NCI-H187 treated with DMSO at 0.1 percent for 48 hours (cell line): ENCODE results near the gene KCNJ6.
"Not testable (repeated sequence)": the region's sequence is repeated elsewhere in the genome, so short reads cannot be mapped to it uniquely, and the experiment has no call there.

ENCODE experiments used
- DNase-seq: peaks from one replicate; lab custom pipeline; 2025; lab: John Stamatoyannopoulos, UW

Gene KCNJ6

DNA sequence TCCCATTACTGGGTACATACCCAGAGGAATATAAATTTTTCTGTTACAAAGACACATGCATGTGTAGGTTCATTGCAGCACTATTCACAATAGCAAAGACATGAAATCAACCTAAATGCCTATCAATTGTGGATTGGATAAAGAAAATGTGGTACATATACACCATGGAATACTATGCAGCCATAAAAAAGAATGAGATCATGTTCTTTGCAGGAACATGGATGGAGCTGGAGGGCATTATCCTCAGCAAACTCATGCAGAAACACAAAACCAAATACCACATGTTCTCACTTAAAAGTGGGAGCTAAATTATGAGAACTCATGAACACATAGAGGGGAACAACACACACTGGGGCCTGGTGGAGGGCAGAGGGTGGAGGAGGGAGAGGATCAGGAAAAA, 272.4 kb downstream of the KCNJ6 start:
- not testable (repeated sequence) for DNase-seq

DNA sequence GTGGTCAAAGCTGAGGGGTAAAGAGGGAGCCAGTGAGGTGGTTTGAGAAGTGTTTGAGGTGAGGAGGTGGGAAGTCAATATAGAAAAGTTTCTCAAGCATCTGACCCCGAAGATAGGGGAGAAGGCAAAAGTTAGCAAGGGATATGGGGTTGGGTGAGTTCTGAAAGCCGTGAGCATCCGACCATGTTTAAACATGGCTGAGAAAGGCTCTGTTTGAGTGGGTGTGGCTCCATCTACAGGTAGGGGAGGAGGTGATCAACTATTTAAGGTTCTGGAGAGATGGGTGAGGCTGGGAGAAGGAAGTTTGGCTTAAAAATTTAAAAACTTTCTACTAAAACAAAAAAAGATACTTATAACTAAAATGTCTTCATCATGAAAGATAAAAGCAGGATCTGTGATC, 273.8 kb downstream of the KCNJ6 start:
- no peak for DNase-seq

- DNase-seq: no peak
Measured at GRCh38 chr21:37639756-37640155, 276.5 kb downstream of the KCNJ6 start.

- no peak for DNase-seq
Measured at GRCh38 chr21:37636152-37636860, 280.0 kb downstream of the KCNJ6 start.

DNA sequence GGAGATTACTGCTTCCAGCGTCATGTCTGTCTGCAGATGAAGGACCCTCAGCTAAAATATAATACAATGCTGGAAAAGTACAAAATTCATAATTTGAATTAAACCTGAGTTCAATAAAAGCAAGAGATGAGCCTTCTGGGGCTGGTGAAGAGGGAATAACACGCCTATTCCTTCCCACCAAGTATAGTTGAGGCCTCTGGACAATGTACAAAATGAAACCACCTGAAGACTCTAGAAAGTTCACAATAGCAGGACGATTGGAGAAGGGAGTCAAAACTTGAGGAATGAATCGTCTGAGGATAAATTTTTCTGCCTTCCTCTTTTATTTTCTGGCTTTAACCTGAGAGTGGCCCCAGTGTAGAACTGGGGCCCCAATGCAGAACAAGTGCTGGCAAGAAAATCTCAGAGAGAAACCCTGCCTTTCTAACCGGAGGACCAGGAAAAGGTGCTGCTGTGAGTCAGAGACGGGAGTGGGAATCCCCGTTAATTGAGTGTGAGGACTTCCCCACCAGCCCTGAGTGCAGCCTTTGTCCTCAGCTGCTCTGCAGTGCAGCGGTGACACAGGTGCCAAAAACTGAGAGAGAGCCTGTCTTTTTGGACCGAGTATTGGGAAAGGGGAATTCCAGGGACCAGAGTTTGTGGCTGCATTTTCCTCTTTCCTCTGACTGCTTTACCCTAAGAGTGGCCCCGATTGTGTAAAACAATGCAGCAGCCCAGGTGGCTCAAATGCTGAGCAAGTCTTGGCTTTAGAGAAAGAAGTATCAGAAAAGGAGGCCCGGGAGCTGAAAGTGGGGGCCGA, 284.7 kb downstream of the KCNJ6 start:
- DNase-seq: no peak

DNA sequence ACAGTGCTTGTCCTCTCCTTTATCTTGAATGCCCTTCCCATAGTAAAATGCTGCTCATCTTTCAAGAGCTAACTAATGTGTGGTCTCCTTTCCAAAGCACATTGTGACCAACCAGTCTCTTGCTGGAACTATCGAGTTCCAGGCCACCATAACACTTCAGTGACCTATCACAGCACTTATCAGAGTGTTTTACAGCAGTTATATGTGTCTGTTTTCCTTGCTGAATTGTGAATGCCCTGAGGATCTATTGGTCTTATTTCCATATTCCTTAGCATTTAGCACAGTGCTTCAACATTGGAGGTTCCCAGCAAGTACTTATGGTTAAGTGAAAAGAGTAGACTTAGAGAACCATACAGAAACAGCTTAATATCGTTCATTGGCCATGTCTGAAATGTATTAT, 285.4 kb downstream of the KCNJ6 start:
- DNase-seq: no peak

DNA sequence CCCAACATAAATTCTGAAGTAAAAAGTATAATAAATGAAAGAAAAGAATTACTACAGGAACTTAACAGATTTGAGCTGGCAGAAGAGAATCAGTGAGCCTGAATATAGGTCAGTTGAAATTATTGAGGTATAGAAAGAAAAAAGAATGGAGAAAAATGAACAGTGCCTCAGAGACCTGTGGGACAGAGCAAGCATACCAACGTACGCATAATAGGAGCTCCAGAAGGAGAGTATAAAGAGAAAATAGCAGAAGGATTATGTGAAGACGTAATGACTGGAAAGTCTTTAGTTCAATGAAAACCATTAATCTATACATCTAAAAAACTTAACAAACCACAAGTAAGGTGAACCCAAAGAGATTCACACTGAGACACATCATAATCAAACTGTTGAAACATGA, 287.9 kb downstream of the KCNJ6 start:
- no peak for DNase-seq

DNA sequence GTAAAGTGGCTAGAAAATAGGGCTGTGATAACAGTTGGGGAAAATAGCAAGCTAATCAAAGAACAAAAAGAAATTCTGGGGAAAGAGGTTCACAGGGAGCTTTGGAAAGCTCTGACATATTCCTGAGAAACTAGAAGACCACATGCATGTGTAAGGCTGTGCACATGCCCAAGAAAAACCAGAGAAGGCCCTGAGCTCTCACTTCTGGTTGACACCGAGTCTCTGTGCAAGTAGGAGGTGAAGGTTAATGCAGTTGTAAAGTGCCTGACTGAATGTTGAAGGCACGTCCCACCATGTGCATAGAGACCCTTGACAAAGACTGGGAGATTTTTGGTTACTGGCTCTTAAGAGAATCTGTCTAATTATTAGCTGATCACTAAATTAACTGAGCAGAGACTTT, 288.7 kb downstream of the KCNJ6 start:
- no peak for DNase-seq

- DNase-seq: no peak
Measured at GRCh38 chr21:37627074-37627473, 289.2 kb downstream of the KCNJ6 start.

GRCh38 chr21:37626320-37626719, 289.9 kb downstream of the KCNJ6 start:
- no peak for DNase-seq

- no peak for DNase-seq
Measured at GRCh38 chr21:37623689-37624088, 292.6 kb downstream of the KCNJ6 start.

DNA sequence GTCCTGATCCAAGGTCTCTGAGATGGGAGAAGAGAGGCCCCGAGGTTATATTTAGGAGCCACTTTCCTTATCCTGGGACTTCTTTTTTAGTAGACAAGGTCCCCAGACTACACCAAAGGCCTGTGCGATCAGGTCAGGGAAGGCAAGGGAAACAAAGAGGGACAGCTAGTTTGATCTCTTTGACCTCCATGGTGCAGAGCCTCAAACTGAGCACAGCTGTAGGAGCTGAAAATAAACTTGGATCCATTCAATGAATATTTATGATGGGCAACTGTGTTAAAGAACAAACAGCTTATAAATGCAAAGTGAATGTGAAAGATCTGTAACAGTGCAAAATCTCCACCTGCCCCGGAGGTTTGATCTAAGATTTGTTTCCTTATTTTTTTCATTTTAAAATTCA, 293.1 kb downstream of the KCNJ6 start:
- DNase-seq: no peak

GRCh38 chr21:37622755-37623154, 293.5 kb downstream of the KCNJ6 start:
- no peak for DNase-seq

DNA sequence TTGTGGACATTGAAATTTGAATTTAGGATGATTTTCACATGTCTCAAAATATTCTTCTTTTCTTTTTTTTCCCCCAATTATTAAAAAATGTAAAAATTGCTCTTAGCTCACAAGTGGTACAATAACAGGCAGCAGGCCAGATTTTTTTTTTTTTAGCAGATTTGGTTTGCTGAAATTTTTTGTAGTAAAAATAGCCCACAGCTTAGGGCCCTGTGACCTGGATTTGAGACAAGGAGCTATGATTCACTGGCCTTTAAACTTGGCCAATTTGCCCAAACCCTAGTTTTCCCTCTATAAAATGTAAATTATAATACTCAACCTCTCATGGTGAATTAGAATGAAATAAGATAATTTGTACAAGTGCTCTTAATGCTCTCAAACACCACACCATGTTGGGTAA, 295.9 kb downstream of the KCNJ6 start:
- no peak for DNase-seq

GRCh38 chr21:37619464-37619974, 296.7 kb downstream of the KCNJ6 start:
- DNase-seq: no peak

- no peak for DNase-seq
Measured at GRCh38 chr21:37618081-37618480, 298.2 kb downstream of the KCNJ6 start.

DNA sequence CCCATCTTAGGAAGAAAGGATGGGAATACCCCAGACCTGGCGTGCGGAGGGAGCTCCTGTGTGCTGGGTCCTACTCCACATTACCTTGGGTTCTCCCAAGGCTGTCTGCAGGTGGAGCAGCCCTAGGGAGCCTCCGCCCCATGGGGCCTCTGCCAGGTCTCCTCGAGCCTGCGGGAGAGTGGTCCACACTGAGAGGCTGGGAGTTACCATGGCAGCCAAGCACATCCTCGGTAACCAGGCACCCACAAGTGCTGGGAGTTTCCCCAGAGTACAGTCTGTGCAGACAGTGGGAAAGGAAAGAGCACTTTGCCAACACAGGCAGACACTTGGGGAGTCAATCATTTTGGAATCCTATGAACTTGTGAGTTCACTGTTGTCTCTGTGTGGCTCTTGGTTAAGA, 300.3 kb downstream of the KCNJ6 start:
- no peak for DNase-seq

DNA sequence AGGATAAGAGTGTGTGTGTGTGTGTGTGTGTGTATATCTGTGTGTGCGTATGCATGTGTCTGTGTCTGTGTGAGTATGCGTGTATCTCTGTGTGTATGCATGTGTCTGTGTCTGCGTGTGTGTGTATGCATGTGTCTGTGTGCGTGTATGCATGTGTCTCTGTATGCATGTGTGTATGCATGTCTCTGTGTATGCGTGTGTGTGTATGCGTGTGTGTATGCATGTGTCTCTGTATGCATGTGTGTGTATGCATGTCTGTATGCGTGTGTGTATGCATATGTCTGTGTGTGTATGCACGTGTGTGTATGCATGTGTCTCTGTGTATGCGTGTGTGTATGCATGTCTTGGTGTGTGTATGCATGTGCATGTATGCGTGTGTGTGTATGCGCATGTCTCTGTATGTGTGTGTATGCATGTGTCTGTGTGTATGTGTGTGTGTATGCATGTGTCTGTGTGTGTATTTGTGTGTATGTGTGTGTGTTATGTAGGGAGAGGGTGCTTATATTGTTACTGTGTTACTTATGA, 301.8 kb downstream of the KCNJ6 start:
- DNase-seq: no peak

- no peak for DNase-seq
Measured at GRCh38 chr21:37607081-37607480, 309.2 kb downstream of the KCNJ6 start.

- DNase-seq: no peak
Measured at GRCh38 chr21:37606549-37606948, 309.7 kb downstream of the KCNJ6 start.

DNA sequence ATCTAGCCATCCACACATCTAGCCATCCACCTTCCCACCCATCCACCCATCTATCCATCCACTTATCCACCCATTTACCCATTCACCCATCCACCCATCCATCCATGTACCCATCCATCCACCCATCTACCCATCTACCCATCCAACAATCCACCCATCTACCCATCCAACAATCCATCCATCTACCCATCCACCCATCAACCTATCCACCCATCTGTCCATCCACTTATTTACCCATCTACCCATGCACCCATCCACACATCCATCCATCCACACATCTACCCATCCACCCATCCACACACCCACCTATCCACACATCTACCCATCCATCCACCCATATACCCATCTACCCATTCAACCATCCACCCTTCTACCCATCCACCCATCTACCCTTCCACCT, 311.3 kb downstream of the KCNJ6 start:
- no peak for DNase-seq

DNA sequence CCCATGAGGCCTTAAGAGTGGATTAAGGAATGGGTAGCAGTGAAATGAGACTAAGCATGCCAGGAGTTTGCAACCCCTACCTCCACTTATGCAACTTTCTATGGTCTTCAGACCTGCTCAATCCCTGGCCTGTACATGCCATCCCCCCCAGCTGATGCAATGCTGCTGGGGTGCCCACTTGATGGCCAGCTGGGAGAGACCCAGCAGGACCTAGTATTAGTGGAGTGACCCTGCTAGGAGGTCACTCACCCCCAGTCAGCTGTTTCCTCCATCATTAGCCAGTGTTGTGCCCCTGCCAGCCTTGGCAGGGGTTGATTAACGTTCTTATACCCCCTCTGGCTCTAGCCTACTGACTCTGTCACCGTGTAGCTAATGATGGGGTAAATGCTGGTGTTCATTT, 313.1 kb downstream of the KCNJ6 start:
- no peak for DNase-seq

- DNase-seq: no peak
Measured at GRCh38 chr21:37601915-37602314, 314.3 kb downstream of the KCNJ6 start.
